ENCODE measurements around the gene KCTD5.

KCTD5 gene

GRCh38 chr16:2744711-2745110, 62.4 kb downstream of the KCTD5 start:
- in situ Hi-C loops (cut with HindIII; ENCODE audit: low sequenced_read_pairs) = loop anchor here (5.0 kb wide), 2 partner anchors 52 to 78 kb away; no protein-coding TSS in a partner anchor

GRCh38 chr16:2745116-2745890, 63.0 kb downstream of the KCTD5 start:
- in situ Hi-C loops (cut with HindIII; ENCODE audit: low sequenced_read_pairs) = no loop called here

- in situ Hi-C loops (cut with HindIII; ENCODE audit: low sequenced_read_pairs) = no loop called here
Measured at GRCh38 chr16:2745961-2746360, 63.6 kb downstream of the KCTD5 start.

GRCh38 chr16:2748757-2749455, 66.6 kb downstream of the KCTD5 start:
- in situ Hi-C loops (cut with HindIII; ENCODE audit: low sequenced_read_pairs) = no loop called here

GRCh38 chr16:2749476-2749875, 67.2 kb downstream of the KCTD5 start:
- in situ Hi-C loops (cut with HindIII; ENCODE audit: low sequenced_read_pairs) = no loop called here

- in situ Hi-C loops (cut with HindIII; ENCODE audit: low sequenced_read_pairs) = no loop called here
Measured at GRCh38 chr16:2749936-2750335, 67.6 kb downstream of the KCTD5 start.

GRCh38 chr16:2751577-2752034, 69.3 kb downstream of the KCTD5 start:
- in situ Hi-C loops (cut with HindIII; ENCODE audit: low sequenced_read_pairs) = no loop called here

- in situ Hi-C loops (cut with HindIII; ENCODE audit: low sequenced_read_pairs) = no loop called here
Measured at GRCh38 chr16:2752035-2752849, 69.9 kb downstream of the KCTD5 start, which contains the start of gene SRRM2. TSS of gene SRRM2 (plus strand) at chr16:2752638. CDS start at chr16:2756365, 3,727 bp downstream.

GRCh38 chr16:2752850-2753732, 70.8 kb downstream of the KCTD5 start:
- in situ Hi-C loops (cut with HindIII; ENCODE audit: low sequenced_read_pairs) = no loop called here

- in situ Hi-C loops (cut with HindIII; ENCODE audit: low sequenced_read_pairs) = no loop called here
Measured at GRCh38 chr16:2753733-2754020, 71.4 kb downstream of the KCTD5 start.

- in situ Hi-C loops (cut with HindIII; ENCODE audit: low sequenced_read_pairs) = no loop called here
Measured at GRCh38 chr16:2755158-2755557, 72.8 kb downstream of the KCTD5 start.

GRCh38 chr16:2756288-2757015, 74.1 kb downstream of the KCTD5 start:
- in situ Hi-C loops (cut with HindIII; ENCODE audit: low sequenced_read_pairs) = no loop called here

- in situ Hi-C loops (cut with HindIII; ENCODE audit: low sequenced_read_pairs) = no loop called here
Measured at GRCh38 chr16:2757344-2757743, 75.0 kb downstream of the KCTD5 start.

All from endothelial cell of hepatic sinusoid (primary cell).